ENCODE results near the gene SEMA4C.

The SEMA4C gene

GRCh38 chr2:96816127-96816835, 53.6 kb downstream of the SEMA4C start, which contains the start of gene CNNM3:
Gene CNNM3, plus strand, starts transcription at chr2:96816268. Its CDS starts 10 bp downstream, at chr2:96816278.
- no peak for TF ChIP-seq GATA1 (IDR thresholded peaks at IDR 0.05; ENCODE audit: low read depth, low read length)
- TF ChIP-seq POLR2A (IDR thresholded peaks at IDR 0.05; ENCODE audit: low read length), result peak; percentile 80
- peak; percentile 94 to 98 for DNase-seq

- DNase-seq, result peak in 1 of 2 experiments; percentile 64
- no peak for TF ChIP-seq GATA1 (IDR thresholded peaks at IDR 0.05; ENCODE audit: low read depth, low read length)
- no peak for TF ChIP-seq POLR2A (IDR thresholded peaks at IDR 0.05; ENCODE audit: low read length)
Measured at GRCh38 chr2:96815326-96816126, 54.4 kb downstream of the SEMA4C start.

- no peak for DNase-seq
- TF ChIP-seq GATA1 (IDR thresholded peaks at IDR 0.05; ENCODE audit: low read depth, low read length), result no peak
- TF ChIP-seq POLR2A (IDR thresholded peaks at IDR 0.05; ENCODE audit: low read length), result no peak
Measured at GRCh38 chr2:96813656-96814055, 56.2 kb downstream of the SEMA4C start.

GRCh38 chr2:96811917-96812316, 58.0 kb downstream of the SEMA4C start:
- no peak for TF ChIP-seq POLR2A (IDR thresholded peaks at IDR 0.05; ENCODE audit: low read length)
- no peak for TF ChIP-seq GATA1 (IDR thresholded peaks at IDR 0.05; ENCODE audit: low read depth, low read length)
- DNase-seq, result no peak

GRCh38 chr2:96810783-96811192, 59.1 kb downstream of the SEMA4C start:
- no peak for DNase-seq
- TF ChIP-seq GATA1 (IDR thresholded peaks at IDR 0.05; ENCODE audit: low read depth, low read length) (no peak), POLR2A (IDR thresholded peaks at IDR 0.05; ENCODE audit: low read length) (no peak)

GRCh38 chr2:96809951-96810782, 59.7 kb downstream of the SEMA4C start:
- TF ChIP-seq GATA1 (IDR thresholded peaks at IDR 0.05; ENCODE audit: low read depth, low read length) (no peak), POLR2A (IDR thresholded peaks at IDR 0.05; ENCODE audit: low read length) (no peak)
- DNase-seq, result peak in 1 of 2 experiments; percentile 81
